Sigmoid colon (tissue), 4 donors: ENCODE results near the gene TTC12.

Experiments
- POLR2AphosphoS5 ChIP-seq, 4 donors: sonication (generic); formaldehyde crosslinking; IDR thresholded peaks; one replicate each; pipeline ENCODE4 v1.6.1; 2017; ENCODE audit warnings: antibody characterized with exemption in 4 of 4
- TF ChIP-seq, protein P1 (sequence below), 4 experiments: fragments of 450-650 bp in 3 of 4; fragments of 200-600 bp in 1 of 4; IDR thresholded peaks; one replicate each; pipeline ENCODE4 v1.5.1; 2016 to 2019; ENCODE audit warnings: antibody characterized with exemption in 4 of 4, mild to moderate bottlenecking in 3 of 4, moderate library complexity in 2 of 4

DNA sequence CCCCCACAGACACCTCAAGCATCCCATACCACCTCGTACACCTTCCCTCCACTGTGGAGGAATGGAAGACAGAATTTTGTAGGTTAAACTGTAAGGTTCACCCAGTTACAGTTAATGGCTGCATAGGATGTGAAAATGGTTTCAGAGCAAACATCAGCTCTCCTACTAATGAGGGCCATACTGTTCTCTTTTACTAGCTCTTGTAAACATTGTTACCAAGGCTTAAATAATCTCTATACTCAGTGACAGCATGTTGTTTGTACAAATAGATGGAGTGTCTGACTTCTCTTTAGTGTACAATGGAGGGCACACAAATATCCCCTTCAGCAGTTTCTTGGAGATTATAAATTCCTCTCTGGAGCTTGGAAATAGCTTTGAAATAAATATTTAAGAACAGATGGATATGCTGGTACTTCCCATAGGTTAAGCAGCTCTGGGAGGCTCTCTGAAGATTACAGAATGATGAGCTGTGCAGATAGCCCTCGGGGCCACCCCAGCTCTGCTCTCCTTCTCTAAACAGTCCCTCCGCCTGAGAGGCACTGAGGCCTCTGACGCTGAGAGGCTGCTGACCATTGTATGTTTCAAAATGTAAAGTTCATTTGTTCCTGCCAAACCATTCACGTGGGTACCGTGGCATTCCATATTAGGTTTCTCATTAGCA is 25.7 kb downstream of the TTC12 start:
- TF ChIP-seq, protein P1, sequence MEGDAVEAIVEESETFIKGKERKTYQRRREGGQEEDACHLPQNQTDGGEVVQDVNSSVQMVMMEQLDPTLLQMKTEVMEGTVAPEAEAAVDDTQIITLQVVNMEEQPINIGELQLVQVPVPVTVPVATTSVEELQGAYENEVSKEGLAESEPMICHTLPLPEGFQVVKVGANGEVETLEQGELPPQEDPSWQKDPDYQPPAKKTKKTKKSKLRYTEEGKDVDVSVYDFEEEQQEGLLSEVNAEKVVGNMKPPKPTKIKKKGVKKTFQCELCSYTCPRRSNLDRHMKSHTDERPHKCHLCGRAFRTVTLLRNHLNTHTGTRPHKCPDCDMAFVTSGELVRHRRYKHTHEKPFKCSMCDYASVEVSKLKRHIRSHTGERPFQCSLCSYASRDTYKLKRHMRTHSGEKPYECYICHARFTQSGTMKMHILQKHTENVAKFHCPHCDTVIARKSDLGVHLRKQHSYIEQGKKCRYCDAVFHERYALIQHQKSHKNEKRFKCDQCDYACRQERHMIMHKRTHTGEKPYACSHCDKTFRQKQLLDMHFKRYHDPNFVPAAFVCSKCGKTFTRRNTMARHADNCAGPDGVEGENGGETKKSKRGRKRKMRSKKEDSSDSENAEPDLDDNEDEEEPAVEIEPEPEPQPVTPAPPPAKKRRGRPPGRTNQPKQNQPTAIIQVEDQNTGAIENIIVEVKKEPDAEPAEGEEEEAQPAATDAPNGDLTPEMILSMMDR (IDR thresholded peaks at IDR 0.05) = no peak
- TF ChIP-seq POLR2AphosphoS5 (IDR thresholded peaks at IDR 0.05) = no peak
